Activated CD4-positive, alpha-beta T cell treated with anti-CD3 and anti-CD28 coated beads for 36 hours (primary cell): ENCODE measurements around the gene RARS2. TPM values are rescaled to one million over a fixed set of nuclear protein-coding genes. Genes with fewer than 3 reads are reported as not detected.

Source experiments
- total RNA-seq, 2 experiments: library from RNA; stranded (reverse); gene quantifications; one replicate each; pipeline ENCODE4 v1.2.3, GENCODE V29; 2021

Gene RARS2
- total RNA-seq, 2 experiments from 2014 or later: 20.8 to 24.7 TPM

Other genes starting within 250 kb of the RARS2 start
- 1 to 10 TPM; 1.2 to 1.5 TPM for gene C6orf163, start 245.2 kb downstream of the RARS2 start, total RNA-seq
- not detected for gene CFAP206, start 182.0 kb downstream of the RARS2 start, total RNA-seq
- 1 to 10 TPM; 6.5 to 9.9 TPM for gene SLC35A1, start 117.0 kb downstream of the RARS2 start, total RNA-seq
- 10 to 100 TPM; 38.8 to 42.6 TPM for gene ORC3, start 148 bp upstream of the RARS2 start, total RNA-seq
- gene AKIRIN2, start 112.2 kb upstream of the RARS2 start, total RNA-seq: 10 to 100 TPM; 41.4 to 46.3 TPM